Liver (tissue), 3 donors: Measurements from ENCODE around the gene GNG7.

Experiments used
- CTCF ChIP-seq: fragments of 150-350 bp; IDR thresholded peaks from 2 replicates; pipeline ENCODE4 v1.5.1; 2017; ENCODE audit warnings: improper control_type of control experiment, low read depth, low read length; ENCODE audit not compliant: missing input control
- EGR1 ChIP-seq, 2 donors: IDR thresholded peaks; 2 replicates each; pipeline ENCODE4 v1.6.1; 2016 to 2018; ENCODE audit warnings: antibody characterized with exemption in 2 of 2, low read depth in 2 of 2
- FOXA1 ChIP-seq: IDR thresholded peaks from 2 replicates; pipeline ENCODE4 v1.6.1; 2016; ENCODE audit warnings: antibody characterized with exemption
- GABPA ChIP-seq, 2 donors: IDR thresholded peaks in 1 of 2; conservative IDR thresholded peaks in 1 of 2; 2 replicates each; pipeline ENCODE4 v1.6.1; 2016; ENCODE audit warnings: antibody characterized with exemption in 2 of 2, mild to moderate bottlenecking in 1 of 2, moderate library complexity in 1 of 2
- JUND ChIP-seq, 2 donors: IDR thresholded peaks; 2 replicates each; pipeline ENCODE4 v1.6.1; 2016; ENCODE audit warnings: antibody characterized with exemption in 2 of 2
- NR2F2 ChIP-seq: IDR thresholded peaks from 2 replicates; pipeline ENCODE4 v1.6.1; 2016; ENCODE audit warnings: antibody characterized with exemption
- REST ChIP-seq: IDR thresholded peaks from 2 replicates; pipeline ENCODE4 v1.6.1; 2016; ENCODE audit warnings: antibody characterized with exemption, mild to moderate bottlenecking
- RXRA ChIP-seq, 2 donors: IDR thresholded peaks; 2 replicates each; pipeline ENCODE4 v1.6.1; 2017 to 2018; ENCODE audit warnings: antibody characterized with exemption in 2 of 2, mild to moderate bottlenecking in 1 of 2
- SP1 ChIP-seq: IDR thresholded peaks from 2 replicates; pipeline ENCODE4 v1.6.1; 2018; ENCODE audit warnings: antibody characterized with exemption, mild to moderate bottlenecking
- TAF1 ChIP-seq: conservative IDR thresholded peaks from 2 replicates; pipeline ENCODE4 v1.6.1; 2016; ENCODE audit warnings: antibody characterized with exemption, mild to moderate bottlenecking
- YY1 ChIP-seq: IDR thresholded peaks from 2 replicates; pipeline ENCODE4 v1.6.1; 2016; ENCODE audit warnings: antibody characterized with exemption, mild to moderate bottlenecking
- donor health status: healthy.
- donor health status: healthy.

GRCh38 chr19:2609389-2610116 lies 92.9 kb downstream of the GNG7 start:
- TF ChIP-seq YY1 (no peak), CTCF (no peak), SP1 (no peak), GABPA (IDR thresholded peaks at IDR 0.05 in 1 of 2, conservative IDR thresholded peaks at IDR 0.05 in 1 of 2) (no peak), NR2F2 (no peak), EGR1 (IDR thresholded peaks at IDR 0.05; ENCODE audit: low read depth in 2 of 2) (no peak), REST (no peak), TAF1 (no peak), RXRA (IDR thresholded peaks at IDR 0.05) (no peak), JUND (IDR thresholded peaks at IDR 0.05) (no peak), FOXA1 (no peak)
